Inflammatory macrophage treated with lipopolysaccharide for 1 hour (primary cell): Measurements from ENCODE around the gene CST9.
"Not testable (repeated sequence)": the region's sequence is repeated elsewhere in the genome, so short reads cannot be mapped to it uniquely, and the experiment has no call there.

Experiments
- DNase-seq, 2 donors: peaks; one replicate each; pipeline ENCODE4 v3.0.0-alpha.2; 2020 to 2022

CST9 gene

DNA sequence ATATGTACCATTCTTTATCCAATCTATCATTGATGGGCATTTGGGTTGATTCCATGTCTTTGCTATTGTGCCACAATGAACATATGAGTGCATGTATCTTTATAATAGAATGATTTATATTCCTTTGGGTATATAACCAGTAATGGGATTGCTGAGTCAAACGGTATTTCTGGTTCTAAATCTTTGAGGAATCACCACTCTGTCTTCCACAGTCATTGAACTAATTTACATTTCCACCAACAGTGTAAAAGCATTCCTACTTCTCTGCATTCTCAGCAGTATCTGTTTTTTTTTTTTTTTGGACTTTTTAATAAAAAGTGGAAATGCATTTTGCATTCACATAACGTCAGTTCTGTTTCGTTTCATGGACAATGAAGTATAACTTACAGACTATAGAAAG lies 16.7 kb upstream of the CST9 start:
- DNase-seq: not testable (repeated sequence)

DNA sequence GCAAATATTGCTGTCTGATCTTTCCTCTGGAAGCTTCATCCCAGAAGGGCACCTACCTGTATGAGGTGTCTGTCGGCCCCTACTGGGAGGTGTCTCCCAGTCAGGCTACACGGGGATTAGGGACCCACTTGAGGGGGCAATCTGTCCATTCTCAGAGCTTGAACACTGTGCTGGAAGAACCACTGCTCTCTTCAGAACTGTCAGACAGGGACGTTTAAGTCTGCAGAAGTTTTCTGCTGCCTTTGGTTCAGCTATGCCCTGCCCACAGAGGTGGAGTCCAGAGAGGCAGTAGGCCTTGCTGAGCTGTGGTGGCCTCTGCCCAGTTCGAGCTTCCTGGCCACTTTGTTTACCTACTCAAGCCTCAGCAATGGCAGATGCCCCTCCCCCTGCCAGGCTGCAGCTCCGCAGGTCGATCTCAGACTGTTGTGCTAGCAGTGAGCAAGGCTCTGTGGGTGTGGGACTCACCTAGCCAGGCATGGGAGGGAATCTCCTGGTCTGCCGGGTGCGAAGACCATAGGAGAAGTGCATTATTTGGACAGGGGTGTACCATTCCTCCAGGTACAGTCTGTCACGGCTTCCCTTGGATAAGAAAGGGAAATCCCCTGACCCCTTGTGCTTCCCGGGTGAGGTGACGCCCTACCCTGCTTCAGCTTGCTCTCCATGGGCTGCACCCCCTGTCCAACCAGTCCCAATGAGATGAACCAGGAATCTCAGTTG lies 15.1 kb upstream of the CST9 start:
- not testable (repeated sequence) for DNase-seq

DNA sequence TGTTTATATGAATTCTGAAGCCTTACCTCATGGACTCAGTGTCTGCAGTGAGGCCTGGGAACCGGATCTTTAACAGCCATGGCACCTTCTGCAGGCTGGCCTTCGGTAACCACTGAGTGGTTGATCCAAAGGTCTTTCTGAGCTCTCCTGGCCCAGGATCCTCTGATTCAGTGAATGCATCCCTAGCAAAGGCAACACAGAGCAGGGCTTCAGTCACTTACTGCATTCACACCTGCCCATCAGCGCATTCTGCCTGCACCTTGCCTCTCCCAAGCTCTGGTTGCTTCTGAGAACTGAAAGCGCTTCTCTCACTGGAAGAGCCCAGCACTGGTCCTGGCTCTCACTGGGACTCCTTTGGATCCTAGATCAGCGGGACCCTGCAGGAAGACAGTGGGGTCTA lies 8.4 kb upstream of the CST9 start:
- DNase-seq: no peak

DNA sequence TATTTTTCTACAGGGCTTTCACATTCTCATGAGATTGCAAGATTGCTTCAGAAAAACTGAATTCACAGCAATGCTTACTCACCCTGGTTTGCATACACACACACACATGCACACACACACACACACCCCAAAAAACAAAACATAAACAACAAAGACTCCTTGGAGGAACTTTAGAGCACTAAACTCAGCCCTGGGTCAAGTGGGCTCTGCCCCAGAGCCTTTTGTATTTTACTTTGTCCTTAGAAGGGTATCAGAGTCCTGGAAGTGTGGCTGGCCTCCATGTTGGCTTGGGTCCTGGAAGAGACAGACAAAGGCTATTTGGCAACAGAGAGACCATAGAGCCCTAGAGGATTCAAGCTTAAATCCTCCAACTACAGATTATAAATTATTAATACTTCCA lies 8.0 kb upstream of the CST9 start:
- no peak for DNase-seq

DNA sequence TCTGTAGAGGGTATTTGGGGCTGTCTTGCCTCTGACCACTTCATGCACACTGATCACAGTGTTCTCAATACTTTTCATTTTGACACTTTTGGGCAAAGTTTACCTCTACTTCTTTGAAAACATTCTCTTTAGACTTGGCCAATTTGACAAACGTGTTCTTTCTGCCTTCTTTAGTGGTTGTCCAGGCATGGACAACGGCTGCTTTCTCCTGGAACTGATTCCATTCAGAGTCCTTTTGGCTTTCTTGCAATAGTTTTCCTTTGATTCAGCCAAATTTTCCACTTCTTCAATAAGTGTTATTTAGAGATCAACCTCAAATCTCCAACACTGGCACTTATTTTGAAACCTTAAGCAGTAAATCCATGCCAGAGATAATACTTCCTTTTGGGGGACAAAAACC lies 6.7 kb upstream of the CST9 start:
- DNase-seq: no peak

DNA sequence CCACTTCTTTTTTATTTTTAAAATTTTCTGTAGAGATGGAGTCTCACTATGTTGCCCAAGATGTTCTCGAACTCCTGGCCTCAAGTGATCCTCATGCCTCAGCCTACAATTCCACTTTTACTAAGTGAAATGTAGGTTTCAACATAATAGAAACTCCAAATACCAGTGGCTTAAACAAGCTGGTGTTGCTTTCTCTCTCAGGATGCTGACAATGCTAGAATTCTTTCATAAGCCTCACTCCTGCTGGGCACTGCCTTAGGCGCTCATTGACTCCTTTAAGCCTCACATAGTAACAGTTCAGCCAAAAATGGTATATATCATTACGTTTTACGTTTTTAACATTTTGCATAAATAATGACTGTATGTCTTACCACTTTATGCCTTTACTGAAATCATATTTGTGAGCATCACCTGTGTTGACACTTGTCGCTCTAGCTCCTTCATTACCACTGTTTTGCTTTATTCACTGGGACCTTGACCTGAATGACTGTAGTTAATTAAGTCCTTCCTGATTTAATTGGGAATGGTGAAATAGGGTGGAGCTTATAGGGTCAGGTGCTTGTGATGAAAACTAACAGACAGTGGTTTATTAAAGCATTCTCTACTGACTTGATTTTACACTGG lies 3.9 kb upstream of the CST9 start:
- peak; percentile 40 to 70 for DNase-seq

DNA sequence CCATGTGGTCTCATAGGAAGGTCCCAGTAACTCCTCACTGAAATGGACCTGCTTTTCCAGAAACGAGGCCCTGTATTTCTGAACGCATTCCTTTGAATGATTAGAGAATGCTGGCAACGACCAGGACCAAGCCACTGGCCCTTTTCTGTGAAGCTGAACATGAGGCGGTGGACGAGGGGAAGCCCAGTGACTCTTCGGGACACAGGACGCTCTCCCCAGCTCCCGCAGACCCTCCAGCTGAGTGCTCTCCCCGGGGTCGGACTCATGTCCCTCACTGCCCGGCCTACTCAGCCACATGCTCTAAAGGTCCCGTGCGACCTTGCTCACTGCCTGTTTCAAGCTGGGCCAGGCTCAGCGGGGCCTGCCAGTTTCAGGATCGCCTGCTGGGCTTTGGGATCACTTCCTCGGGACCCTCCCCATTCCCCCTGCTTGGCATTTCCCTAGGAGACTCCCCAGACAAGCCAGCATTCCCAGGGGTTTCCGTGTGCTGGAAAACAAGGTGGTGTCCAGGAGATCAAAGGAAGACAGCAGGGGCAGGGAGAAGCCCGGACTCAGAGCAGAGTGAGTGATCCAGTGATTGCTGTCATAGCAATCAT lies 2.6 kb upstream of the CST9 start:
- no peak for DNase-seq

DNA sequence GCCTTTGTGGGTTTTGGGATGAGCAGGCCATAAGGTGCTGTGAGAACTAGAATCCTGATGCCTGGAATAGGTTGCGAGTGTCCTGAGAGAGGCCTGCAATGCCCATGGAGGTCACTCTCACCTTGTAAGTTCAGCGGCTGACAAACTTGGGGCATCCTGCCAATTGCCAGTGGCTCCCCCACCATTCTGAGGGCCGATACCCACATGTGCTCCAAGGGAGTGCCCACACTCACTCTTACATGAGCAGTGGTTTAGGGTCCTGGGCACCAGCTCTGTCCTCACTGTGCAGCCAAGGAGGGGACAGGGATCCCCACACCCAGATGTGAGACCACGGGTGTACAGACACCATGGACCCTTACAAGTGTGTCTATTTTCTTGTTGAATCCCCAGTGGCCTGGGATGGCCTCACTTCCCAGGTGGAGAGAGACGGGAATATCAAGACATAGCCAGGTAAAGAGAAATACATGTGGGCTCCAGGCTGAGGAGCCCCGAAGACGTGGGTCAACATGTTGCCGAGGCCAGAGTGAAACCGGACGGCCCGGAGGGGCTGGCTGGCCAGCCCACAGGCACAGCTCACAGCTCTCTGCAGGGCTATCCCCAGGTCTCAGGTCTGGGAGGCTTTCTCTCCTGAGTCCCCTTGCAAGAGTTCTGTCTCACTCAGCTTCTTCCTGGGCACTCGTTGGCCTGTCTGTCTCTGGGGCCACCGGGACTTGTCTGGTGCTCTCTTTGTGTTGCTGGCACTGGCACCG lies 2.0 kb upstream of the CST9 start:
- DNase-seq: no peak

DNA sequence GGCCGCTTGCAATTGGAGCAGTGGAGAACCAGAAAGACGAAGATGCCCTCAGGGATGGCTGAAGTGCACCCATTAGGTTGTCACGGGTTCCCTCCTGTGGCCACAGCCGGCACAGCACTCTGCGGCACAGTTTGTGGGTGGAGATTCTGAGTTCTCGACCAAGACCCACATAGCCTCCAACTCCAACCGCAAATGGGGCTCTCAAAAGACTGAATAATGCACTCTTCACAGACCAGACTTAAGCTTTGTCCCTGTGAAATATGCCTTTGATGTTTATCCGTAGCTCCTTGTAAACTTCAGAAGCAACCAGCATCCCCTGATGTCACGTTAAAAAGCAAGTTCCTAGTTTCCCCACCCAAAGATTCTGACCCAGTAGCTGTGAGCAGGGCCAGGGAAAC lies 934 bp upstream of the CST9 start:
- peak; percentile 53 to 89 for DNase-seq

DNA sequence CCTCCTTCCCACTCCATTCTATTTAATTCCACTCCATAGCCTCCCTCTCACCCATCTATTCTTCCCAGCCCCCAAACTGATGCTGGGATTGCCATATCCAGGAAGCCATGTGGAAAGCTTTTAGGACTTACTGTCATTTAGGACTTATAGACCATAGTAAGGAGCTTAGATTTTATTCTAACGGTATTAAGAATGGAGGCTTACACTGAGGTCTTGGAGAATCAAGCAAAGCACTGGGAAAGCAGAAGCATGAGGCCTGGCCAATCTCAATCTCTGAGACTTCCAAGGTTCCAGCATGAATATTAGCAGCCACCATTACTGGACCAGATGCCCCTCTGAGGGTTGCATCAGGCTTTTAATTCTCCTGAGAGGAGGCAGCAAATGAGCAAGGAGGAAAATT lies 1.4 kb downstream of the CST9 start:
- DNase-seq: no peak

DNA sequence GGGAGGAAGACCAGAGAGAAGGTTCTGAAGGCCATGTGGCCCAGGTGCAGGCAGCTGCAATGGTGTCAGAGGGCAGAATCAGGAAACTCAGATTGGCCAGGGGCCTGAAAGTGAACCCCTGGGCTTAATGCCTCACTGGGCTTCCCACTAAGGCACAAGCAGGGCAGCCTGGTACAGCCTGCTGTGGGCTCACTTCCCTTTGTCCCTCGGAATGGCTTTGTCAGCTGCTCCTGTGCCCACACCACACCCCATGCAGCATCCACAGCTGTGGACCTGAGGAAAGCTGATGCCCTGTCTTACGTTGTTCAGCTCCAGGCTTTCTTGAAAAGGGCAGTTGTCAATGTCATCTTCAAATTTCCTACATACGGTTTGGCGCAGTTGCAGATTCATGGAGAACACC lies 2.4 kb downstream of the CST9 start:
- DNase-seq: no peak

DNA sequence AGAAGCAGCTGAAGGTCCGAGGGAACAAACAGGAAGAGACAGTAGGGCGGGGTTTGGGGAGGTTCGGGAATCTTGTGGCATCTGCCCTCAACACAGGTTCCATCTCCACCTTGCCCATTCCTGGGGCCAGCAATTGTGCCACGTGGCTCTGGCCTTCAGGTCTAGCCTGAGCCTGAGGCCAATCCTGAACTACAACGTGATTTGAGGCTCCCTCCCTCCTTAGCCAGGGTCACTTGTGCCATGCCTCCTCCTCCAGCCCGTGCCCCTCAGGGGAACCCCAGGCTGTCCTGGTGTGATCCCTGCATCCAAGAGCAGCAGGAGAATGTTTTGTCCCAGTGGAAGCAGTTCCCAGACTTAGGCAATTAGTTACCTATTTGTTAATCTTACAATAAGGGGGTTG lies 3.0 kb downstream of the CST9 start:
- no peak for DNase-seq

DNA sequence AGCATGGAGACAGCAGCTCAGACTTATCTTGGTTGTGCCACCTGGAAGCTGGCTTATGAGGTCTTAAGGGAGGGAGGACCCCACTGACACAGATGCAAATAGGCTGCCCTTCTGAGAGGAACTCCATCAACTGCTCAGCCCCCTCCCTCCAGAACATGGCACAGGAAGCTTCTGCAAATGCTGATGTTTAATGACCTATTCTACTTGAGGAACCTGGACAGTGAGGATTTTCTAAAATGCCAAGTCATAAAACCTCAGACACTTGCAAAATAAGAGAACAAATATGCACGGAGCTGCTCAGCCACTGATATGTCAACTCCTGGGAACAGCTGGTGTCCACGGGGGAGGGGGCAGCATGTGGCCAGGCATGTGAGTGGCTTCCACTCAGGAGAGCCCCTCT lies 3.5 kb downstream of the CST9 start:
- no peak for DNase-seq

DNA sequence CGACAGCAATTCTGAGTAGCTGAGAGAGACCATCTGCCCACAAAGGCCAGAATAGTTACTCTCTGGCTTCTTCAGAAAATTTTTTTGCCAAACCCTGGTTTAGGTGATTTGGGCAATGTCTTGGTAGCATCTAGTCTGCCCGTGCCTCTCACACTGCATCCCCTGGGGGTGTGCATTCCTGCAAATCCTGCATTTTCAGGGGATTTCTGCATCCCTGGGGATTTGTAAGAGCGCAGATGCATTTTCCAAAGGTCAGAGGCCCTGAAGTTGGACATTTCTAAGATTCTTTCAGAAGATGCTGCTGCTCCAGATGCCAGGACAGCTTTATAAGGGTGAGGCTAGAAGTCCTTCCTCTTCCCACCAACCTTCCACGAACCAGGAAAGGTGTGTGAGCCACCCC lies 4.0 kb downstream of the CST9 start:
- no peak for DNase-seq

DNA sequence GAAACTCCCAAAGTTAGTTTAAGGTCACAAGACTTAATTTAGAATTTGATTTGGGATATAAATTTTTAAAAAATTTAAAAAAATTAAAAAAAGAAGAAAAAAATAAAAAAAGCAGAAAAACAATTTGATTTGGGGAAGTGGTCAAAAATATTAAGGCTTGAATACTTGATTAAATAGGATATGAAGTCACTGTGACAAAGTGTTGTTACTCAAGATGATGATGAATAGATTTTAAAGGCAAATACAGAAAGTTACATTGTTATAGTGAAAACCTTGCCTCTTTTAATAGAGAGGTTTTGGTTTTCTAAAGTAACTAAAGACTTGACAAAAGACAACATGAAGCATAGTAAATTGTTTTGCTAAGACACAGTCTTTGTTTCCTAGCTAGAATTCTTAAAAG lies 7.2 kb downstream of the CST9 start:
- peak in 1 of 2 donors; percentile 36 for DNase-seq

DNA sequence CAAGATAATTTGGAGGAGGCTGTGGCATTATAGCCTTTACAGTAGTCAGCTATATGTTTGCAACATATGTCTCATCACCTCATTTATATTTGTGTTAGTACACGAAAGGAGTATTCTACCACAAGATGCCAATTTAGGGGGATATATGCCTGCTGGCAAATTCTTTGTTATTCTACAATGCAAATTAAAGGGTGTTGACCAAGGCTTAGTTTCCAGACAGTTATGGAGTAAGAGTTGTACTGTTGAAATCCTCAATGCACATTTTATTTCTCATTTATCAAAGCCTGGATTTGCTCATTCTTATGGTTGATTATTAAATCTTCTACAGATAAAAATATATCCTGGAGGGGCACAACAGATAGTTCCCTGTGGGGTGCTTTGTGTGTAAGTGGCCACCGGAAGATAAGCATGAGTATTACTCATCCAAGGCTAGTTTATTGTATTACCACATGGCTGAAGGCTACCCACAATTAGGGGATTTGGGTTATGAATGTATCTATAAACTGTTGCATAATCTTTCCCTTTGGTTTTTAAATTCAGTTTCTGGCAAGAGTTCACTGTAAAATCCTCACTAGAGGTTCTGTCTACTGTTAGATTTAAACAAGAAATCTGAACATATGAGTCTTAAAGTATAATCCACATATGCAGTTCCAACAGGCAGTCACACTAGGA lies 9.0 kb downstream of the CST9 start:
- DNase-seq: peak; percentile 13 to 39

DNA sequence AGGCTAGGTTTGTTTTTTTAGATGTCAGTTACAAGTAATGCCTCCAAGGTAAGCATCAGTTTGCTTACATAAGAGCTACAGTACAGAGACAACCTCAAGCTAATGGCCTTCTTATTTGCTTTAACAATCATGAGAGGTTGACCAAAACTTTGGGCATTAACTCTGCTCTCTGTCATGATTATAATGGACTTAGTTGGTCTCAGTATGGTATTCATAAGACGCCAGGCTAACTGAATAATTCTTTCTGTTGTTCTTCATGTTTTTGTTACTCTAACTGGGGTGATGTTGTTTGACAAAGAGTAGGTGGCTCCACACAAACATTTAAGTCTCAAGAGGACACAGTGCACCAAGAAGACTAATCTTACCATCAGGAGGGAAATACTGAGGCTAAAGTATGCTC lies 9.8 kb downstream of the CST9 start:
- no peak for DNase-seq

DNA sequence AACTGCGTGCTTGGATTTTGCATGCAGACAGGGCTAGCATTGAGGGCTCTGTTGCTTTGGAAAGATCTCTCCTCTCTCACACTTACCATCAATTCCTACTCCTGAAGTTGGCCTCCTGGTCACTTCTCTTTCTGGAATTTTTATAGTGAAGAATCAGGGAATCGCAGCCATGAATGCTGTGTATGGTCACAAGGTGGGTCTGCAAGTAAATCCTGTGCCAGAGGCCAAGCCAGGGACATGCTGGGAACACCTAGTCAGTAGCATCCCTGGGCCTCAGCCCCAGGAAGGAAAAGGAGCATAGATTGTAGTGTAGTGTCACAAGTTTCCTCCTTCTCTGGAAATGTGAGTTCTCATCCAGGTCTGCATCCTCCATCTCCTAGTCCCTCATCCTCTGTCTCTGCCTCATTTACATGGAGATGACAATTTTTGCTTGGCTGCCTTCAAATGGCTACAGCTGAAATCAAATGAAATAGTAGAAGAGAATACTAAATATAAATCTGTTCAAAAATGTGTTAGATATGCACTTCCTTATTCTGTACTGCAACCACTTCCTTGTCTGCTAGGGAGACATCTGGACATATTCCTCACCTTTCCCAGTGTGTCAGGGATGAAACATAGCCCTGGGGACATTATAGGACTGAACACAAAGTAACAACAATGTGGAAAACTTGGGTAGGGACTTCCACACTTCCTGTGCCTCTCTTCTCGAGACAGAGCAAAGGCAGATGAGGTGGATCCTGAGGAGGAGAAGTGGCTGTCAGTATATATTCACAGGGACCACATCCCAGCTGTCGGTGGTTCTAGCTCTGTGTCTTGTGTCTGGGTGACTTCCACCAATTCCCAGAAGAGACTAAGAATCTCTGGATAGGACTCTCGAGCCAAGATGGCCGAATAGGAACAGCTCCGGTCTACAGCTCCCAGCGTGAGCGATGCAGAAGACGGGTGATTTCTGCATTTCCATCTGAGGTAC lies 17.0 kb downstream of the CST9 start:
- DNase-seq: no peak

DNA sequence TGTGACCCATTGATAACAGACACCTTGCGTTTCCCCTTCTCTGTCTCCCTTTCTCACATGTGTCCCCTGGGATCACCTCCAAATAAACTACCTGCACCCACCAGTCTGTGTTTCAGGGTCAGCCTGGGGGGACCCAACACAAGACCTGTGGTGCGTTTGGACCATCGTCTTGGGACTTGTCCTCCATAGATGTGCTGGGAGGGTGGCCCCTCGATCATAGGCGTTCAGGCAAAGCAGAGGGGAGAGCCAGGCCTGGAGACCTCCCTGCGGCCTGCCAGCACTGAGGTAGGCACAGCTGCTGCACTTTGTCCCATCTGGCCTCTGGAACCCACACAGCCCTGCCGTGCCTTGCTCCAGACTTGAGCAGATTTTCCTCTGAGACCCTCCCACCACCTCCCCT lies 18.1 kb downstream of the CST9 start:
- DNase-seq: no peak

DNA sequence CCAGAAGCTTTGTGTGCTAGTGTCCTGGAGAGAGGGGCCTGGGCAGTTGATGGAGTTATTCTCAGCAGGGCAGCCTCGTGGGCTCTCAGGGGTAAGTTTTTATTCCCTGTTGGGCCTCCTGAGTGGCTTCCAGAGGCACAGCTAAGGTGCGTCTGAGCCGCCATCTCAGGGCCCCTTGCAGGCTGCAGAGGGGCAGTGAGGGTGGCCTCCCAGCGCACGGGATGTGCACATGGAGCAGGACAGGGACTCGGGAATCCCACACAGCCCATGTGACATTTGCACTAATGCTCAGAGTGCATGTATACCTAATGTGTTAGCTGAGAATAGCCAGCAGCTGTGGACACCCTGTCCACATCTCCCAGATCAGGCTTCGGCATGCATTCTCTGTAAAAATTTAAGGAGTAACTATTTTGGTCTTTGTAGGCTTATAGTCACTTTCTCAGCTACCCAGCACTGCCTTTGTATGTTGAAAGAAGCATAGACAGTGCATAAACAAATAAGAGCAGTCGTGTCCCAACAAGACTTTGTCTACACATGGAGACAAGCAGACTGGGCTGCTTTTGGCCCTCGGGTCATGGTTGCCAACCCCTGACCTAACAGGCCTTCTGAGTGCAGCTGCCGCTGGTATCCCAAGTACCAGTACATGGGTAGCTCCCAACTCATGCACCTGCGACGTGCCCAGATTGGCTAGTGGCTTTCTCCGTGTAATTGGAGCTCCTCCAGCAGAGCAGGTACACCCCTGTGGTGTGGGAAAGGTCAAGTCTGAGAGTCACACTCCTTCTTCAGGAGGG lies 18.8 kb downstream of the CST9 start:
- DNase-seq: no peak
